ENCODE data around the gene FGF11. TPM values are rescaled to one million over a fixed set of nuclear protein-coding genes. Genes with fewer than 3 reads are reported as not detected.

The FGF11 gene
- total and polyA plus RNA-seq, 2 of the 13 experiments (the other 11 are each of a cell fraction or from before 2014, with no cell fraction given): 0.20 to 7.6 TPM

DNA sequence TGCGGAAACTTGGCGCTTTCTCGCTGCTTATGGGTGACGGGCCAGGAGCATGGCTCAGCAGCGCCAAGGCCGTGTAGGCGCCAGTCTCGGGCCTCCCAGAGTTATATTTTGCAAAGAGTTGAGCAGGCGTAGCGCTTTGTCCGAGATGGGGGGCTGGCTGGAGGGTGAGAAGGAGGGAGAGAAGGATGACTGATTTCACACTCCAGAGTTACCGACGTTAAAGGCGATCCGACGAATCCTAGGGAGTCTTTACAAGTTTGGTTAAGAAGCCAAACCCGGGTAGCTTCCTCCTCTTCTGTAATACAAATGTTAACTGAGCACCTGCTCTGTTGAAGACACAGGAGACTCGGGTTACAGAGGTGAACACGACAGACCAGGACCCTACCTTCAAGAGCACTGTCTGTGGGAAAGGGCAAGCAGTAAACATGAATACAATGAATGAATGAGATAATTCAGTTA, 45.6 kb downstream of the FGF11 start (continued):
- TF ChIP-seq, protein P1, sequence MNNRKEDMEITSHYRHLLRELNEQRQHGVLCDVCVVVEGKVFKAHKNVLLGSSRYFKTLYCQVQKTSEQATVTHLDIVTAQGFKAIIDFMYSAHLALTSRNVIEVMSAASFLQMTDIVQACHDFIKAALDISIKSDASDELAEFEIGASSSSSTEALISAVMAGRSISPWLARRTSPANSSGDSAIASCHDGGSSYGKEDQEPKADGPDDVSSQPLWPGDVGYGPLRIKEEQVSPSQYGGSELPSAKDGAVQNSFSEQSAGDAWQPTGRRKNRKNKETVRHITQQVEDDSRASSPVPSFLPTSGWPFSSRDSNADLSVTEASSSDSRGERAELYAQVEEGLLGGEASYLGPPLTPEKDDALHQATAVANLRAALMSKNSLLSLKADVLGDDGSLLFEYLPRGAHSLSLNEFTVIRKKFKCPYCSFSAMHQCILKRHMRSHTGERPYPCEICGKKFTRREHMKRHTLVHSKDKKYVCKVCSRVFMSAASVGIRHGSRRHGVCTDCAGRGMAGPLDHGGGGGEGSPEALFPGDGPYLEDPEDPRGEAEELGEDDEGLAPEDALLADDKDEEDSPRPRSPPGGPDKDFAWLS (CRISPR knock-in tag; IDR thresholded peaks at IDR 0.05; ENCODE audit: borderline replicate concordance): no peak
- no peak for TF ChIP-seq NR2F1 (CRISPR knock-in tag; IDR thresholded peaks at IDR 0.05)
- no peak for TF ChIP-seq HOXA9 (CRISPR knock-in tag; IDR thresholded peaks at IDR 0.05; ENCODE audit: borderline replicate concordance)
- no peak for TF ChIP-seq ZSCAN31 (CRISPR knock-in tag; IDR thresholded peaks at IDR 0.05; ENCODE audit: low read depth)
- TF ChIP-seq MED8 (CRISPR knock-in tag; IDR thresholded peaks at IDR 0.05; ENCODE audit: insufficient replicate concordance): no peak
- no peak for TF ChIP-seq ZNF101 (CRISPR knock-in tag; IDR thresholded peaks at IDR 0.05; ENCODE audit: borderline replicate concordance, low read depth)
- TF ChIP-seq PCBP1 (IDR thresholded peaks at IDR 0.05; ENCODE audit: borderline replicate concordance, low read depth, low read length): no peak
- no peak; the same call in 1 of the 2 replicates for TF ChIP-seq KDM5A (IDR thresholded peaks at IDR 0.05; ENCODE audit: borderline replicate concordance, low read length)
- TF ChIP-seq, protein P2, sequence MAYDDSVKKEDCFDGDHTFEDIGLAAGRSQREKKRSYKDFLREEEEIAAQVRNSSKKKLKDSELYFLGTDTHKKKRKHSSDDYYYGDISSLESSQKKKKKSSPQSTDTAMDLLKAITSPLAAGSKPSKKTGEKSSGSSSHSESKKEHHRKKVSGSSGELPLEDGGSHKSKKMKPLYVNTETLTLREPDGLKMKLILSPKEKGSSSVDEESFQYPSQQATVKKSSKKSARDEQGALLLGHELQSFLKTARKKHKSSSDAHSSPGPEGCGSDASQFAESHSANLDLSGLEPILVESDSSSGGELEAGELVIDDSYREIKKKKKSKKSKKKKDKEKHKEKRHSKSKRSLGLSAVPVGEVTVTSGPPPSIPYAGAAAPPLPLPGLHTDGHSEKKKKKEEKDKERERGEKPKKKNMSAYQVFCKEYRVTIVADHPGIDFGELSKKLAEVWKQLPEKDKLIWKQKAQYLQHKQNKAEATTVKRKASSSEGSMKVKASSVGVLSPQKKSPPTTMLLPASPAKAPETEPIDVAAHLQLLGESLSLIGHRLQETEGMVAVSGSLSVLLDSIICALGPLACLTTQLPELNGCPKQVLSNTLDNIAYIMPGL (CRISPR knock-in tag; IDR thresholded peaks at IDR 0.05; ENCODE audit: borderline replicate concordance in 1 of 2, low read depth in 1 of 2): peak in 1 of 2 experiments; percentile 85; a peak in 2 of 4 replicates
- no peak for TF ChIP-seq YEATS2 (CRISPR knock-in tag; IDR thresholded peaks at IDR 0.05; ENCODE audit: borderline replicate concordance)
- TF ChIP-seq CENPX (CRISPR knock-in tag; IDR thresholded peaks at IDR 0.05): no peak
- 0 out of 2 replicates have a peak, but pooled peaks have one; percentile 36 for TF ChIP-seq SALL1 (CRISPR knock-in tag; IDR thresholded peaks at IDR 0.05)
- TF ChIP-seq, protein P3, sequence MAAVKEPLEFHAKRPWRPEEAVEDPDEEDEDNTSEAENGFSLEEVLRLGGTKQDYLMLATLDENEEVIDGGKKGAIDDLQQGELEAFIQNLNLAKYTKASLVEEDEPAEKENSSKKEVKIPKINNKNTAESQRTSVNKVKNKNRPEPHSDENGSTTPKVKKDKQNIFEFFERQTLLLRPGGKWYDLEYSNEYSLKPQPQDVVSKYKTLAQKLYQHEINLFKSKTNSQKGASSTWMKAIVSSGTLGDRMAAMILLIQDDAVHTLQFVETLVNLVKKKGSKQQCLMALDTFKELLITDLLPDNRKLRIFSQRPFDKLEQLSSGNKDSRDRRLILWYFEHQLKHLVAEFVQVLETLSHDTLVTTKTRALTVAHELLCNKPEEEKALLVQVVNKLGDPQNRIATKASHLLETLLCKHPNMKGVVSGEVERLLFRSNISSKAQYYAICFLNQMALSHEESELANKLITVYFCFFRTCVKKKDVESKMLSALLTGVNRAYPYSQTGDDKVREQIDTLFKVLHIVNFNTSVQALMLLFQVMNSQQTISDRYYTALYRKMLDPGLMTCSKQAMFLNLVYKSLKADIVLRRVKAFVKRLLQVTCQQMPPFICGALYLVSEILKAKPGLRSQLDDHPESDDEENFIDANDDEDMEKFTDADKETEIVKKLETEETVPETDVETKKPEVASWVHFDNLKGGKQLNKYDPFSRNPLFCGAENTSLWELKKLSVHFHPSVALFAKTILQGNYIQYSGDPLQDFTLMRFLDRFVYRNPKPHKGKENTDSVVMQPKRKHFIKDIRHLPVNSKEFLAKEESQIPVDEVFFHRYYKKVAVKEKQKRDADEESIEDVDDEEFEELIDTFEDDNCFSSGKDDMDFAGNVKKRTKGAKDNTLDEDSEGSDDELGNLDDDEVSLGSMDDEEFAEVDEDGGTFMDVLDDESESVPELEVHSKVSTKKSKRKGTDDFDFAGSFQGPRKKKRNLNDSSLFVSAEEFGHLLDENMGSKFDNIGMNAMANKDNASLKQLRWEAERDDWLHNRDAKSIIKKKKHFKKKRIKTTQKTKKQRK (IDR thresholded peaks at IDR 0.05; ENCODE audit: low read length): no peak

Data from HepG2 (cell line).